Stimulated activated CD8-positive, alpha-beta memory T cell treated with anti-CD3 and anti-CD28 coated beads, Interleukin-7, amount 100 ng/mL, for 4 hours (primary cell): ENCODE results near the gene AMOTL2.

Experiments used
- DNase-seq, 2 donors: peaks; one replicate each; pipeline ENCODE4 v3.0.0-alpha.2; 2020; ENCODE audit warnings: low read depth in 2 of 2

The AMOTL2 gene

GRCh38 chr3:134315286-134316106 lies 58.8 kb downstream of the AMOTL2 start:
- DNase-seq = no peak

DNA sequence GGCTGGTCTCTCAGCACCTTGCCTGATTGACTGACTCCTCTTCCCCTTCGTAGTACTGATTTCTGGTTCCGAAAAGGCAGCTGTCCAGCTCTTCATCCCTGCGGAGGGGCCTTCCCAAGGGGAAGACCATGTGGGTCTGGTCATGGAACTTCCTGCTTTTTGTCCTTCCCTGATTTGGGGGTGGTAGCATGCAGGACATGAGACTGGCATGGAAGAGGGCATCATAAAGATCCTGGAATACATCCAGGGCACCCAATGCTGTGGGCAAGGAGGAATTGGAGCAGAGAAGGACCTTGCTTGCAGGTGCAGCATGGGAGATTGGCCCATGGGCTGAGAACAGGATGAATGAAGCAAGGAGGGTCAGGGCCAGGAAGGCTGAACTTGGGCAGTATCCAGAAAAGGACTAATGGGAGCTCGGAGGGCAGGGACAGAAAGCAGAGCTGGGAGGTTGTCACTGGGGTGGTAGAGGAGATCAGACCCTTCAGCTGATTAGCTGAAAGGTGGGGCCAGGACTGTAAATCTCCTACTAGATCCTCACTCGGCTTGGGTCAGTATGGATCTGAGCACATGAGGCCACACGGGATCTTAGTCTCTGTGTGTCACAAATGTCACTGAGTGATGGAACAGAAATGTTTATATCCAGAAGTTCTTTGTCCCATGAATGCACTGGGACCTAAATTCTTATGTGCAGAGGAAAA lies 59.5 kb downstream of the AMOTL2 start:
- DNase-seq = no peak

DNA sequence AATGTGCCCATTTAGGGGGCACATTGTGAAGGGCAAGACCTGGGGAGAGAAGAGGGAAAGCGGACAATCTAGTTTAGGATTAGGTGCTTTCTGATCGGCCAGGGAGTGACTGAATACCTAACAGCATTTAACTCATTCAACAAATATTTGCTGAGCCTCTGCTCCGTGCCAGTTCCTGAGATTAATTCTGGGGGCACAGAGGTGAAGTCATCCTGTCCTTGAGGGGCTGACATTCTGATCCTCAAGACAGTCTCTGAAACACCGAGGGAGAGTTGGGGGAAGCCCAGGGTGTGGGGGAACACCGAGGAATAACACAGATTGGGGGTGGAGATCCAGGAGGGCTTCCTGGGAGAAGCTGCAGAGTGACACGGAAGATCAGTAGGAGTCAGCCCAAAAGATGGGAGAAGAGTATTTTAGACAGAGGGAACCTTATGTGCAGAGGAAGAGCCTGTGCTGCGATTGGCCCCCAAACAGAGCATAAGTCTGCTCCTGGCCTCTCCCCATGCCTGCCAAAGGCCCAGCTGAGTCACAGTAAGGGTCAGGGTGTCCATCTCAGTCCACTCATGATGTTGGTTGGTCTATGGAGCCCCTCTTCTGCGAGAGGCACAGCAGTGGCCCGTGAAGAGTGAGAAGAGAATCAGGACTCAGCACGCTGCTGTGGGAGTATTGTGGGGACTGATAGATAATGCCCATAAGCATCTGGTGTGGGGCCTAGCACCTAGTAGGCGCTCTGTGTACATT lies 60.2 kb downstream of the AMOTL2 start:
- DNase-seq = no peak

GRCh38 chr3:134312873-134313846 lies 61.1 kb downstream of the AMOTL2 start:
- DNase-seq = no peak

- no peak for DNase-seq
Measured at GRCh38 chr3:134312072-134312872, 62.0 kb downstream of the AMOTL2 start.

DNA sequence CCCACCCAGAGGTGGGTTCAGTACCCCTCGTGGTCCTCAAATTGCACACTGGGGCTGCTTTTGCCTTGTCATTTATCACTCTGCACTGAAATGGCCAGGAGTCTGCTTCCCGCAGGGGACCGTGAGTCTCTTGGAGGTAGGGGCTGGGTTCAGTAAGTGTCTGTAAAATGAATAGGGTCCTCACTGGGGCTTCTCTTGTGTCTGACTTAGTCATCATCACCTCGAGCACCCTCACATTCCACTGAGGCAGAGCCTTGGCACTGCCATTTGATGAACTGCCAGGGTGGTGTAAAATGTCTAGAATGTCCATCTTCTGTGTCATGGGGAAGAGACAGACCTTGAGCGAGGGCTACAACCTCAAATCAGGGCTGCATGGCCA lies 62.6 kb downstream of the AMOTL2 start:
- DNase-seq = no peak

GRCh38 chr3:134311265-134311664 lies 63.0 kb downstream of the AMOTL2 start:
- DNase-seq = no peak

DNA sequence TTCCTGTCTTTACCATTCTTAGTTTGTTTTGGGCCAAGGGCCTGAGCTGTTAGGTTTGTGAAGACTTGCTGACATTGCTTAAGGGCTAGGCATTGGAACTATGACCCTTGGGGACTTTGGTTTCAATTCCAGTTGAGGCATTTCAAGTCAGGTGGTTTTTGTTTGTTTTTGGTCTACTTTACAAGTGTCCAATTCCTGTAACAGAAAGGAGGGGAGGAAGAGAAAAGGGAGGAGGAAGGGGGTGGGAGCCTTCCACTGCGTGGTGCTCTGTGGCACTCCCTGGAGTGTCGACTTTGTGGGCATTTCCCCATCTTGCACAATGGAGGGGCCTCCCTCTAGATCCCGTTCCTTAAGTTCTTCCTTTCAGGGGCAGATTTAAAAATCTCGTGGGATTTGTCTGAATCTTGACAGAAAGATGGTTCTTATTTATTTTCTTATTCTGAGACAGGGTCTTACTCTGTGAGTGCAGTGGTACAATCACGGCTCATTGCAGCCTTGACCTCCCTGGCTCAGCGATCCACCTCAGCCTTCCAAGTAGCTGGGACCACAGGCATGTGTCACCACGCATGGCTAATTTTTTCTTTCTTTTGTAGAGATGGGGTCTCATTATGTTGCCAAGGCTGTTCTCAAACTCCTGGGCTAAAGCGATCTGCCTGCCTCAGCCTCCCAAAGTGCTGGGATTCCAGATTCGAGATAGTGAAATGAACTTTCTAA lies 64.1 kb downstream of the AMOTL2 start:
- DNase-seq = no peak

DNA sequence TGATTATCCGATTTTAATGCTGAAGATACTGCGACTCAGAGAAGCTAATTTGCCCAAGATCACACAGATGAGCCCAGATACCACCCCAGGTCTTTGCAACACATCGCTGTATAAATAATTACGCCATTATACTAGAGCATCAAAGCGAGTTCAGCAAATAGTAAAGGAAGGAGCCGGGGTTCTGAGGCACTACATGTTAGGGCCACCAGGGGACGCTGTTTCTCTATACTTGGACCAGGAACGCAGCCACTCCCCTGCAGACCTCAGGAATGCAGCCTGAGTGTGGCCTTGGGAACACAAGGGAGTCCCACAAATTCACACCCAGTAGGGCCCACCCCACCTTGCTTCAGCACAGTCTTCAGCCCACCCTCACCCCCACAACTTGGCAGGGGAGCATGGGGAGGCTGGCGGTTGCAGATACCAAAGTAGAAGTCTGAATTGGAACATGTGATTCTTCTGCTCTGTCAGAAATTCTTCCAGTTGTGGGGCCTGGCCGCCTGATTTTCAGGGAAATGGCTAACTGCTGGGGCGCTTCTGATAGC lies 65.8 kb downstream of the AMOTL2 start:
- peak; percentile 46 for DNase-seq

DNA sequence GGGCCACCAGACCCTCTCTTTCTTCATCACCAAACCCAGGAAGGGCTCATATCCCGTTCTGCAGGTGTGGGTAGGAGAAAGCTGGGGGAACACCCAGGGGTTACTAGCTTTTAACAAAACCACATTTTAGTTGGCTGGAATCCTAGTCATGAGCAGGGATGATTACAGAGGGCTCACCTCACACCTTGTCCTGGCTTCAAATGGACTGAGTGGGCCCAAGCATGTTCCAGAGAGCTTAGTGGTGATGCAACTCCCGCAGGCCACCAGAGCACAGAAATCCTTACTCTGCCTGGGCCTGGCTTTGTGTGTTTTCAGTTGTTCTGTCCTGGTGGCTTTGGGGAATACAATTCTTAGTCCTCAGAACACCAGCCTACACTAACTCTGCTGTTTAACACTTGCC lies 66.8 kb downstream of the AMOTL2 start:
- DNase-seq = no peak

DNA sequence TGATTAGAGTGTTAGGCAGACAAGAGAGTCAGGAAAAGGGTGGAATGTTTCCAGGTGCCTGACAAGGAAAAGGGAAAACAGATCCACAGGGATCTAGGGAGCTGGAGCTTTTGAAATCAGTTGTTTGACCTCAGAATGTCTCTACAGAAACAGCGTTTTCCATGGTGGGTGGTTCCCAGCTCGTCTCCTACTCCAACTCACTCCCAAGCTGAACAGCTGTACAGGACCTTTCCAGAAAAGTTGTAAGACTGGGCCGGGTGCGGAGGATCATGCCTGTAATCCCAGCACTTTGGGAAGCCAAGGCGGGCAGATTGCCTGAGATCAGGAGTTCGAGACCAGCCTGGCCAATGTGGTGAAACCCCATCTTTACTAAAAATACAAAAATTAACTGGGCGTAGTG lies 67.9 kb downstream of the AMOTL2 start:
- DNase-seq = no peak
